ENCODE results near the gene RNF150. TPM values are rescaled to one million over a fixed set of nuclear protein-coding genes. Genes with fewer than 3 reads are reported as not detected.

RNF150 gene
- polyA plus RNA-seq, 2 of the 4 experiments (the other 2 are of a cell fraction), result 0.21 to 0.34 TPM

GRCh38 chr4:140837736-140838135, 295.5 kb downstream of the RNF150 start:
- H3K9me3 ChIP-seq, result no peaks in the 10 kb centered on the region
- FAIRE-seq, result no peak
- no peak for ATAC-seq
- DNase-seq (ENCODE audit: low read depth in 1 of 2, low spot score in 1 of 2), result no peak
- H3K4me3 ChIP-seq, result no peak overlapping the region
- no peak overlapping the region for H3K4me2 ChIP-seq
- H3K27ac ChIP-seq, result no peak overlapping the region
- ChIA-PET POLR2A (no interaction called here), CTCF (no interaction called here)
- no peaks in the 10 kb centered on the region for H3K4me1 ChIP-seq
- TF ChIP-seq MAFK (IDR thresholded peaks at IDR 0.05; ENCODE audit: partially characterized antibody) (no peak), ZSCAN20 (CRISPR knock-in tag; IDR thresholded peaks at IDR 0.05) (no peak), MYC (IDR thresholded peaks at IDR 0.05; ENCODE audit: borderline replicate concordance, low read length) (no peak), EHMT2 (IDR thresholded peaks at IDR 0.05; ENCODE audit: low read depth) (no peak), RNF2 (IDR thresholded peaks at IDR 0.05; ENCODE audit: borderline replicate concordance, low read depth) (no peak), RFX5 (IDR thresholded peaks at IDR 0.05) (no peak), BHLHE40 (IDR thresholded peaks at IDR 0.05; ENCODE audit: low read depth, low read length) (no peak), ZNF302 (CRISPR knock-in tag; IDR thresholded peaks at IDR 0.05) (no peak)

GRCh38 chr4:140834839-140835495, 298.3 kb downstream of the RNF150 start:
- DNase-seq (ENCODE audit: low read depth in 1 of 2, low spot score in 1 of 2) (no peak), ATAC-seq (no peak), FAIRE-seq (no peak)
- H3K4me3 ChIP-seq, result no peak overlapping the region
- CTCF ChIA-PET, result interaction anchor here (0.9 kb wide), 1 partner anchor 475 kb away, joined by 3 read pairs; no protein-coding TSS in a partner anchor
- POLR2A ChIA-PET, result no interaction called here
- H3K27ac ChIP-seq, result no peak overlapping the region
- H3K9me3 ChIP-seq, result no peaks in the 10 kb centered on the region
- no peak overlapping the region for H3K4me2 ChIP-seq
- H3K4me1 ChIP-seq, result no peaks in the 10 kb centered on the region
- WGBS (ENCODE audit: missing lambda C conversion rate), result 60% methylated on average over 7 of the region's 7 CpGs
- no peak for TF ChIP-seq CHD4 (IDR thresholded peaks at IDR 0.05; ENCODE audit: borderline replicate concordance)
- TF ChIP-seq FOSB (CRISPR knock-in tag; IDR thresholded peaks at IDR 0.05), result no peak
- no peak for TF ChIP-seq MAX (IDR thresholded peaks at IDR 0.05)

- 97% methylated on average over 3 of the region's 4 CpGs for WGBS (ENCODE audit: missing lambda C conversion rate)
- Histone ChIP-seq H3K9me3 (no peaks in the 10 kb centered on the region), H3K27ac (no peak overlapping the region), H3K4me1 (no peaks in the 10 kb centered on the region), H3K4me2 (no peak overlapping the region), H3K4me3 (no peak overlapping the region)
- TF ChIP-seq ATOH8 (CRISPR knock-in tag; IDR thresholded peaks at IDR 0.05; ENCODE audit: low read depth), result no peak
- TF ChIP-seq SREBF2 (IDR thresholded peaks at IDR 0.05), result no peak
- TF ChIP-seq MAX (IDR thresholded peaks at IDR 0.05), result no peak
- ChIA-PET CTCF (no interaction called here), POLR2A (no interaction called here)
- no peak for DNase-seq (ENCODE audit: low read depth in 1 of 2, low spot score in 1 of 2)
- no peak for FAIRE-seq
- ATAC-seq, result no peak
Measured at GRCh38 chr4:140833280-140833679, 300.0 kb downstream of the RNF150 start.

- ChIA-PET CTCF (no interaction called here), POLR2A (no interaction called here)
- H3K4me3 ChIP-seq, result no peak overlapping the region
- no peak for ATAC-seq
- H3K27ac ChIP-seq, result no peak overlapping the region
- H3K4me1 ChIP-seq, result no peaks in the 10 kb centered on the region
- DNase-seq (ENCODE audit: low read depth in 1 of 2, low spot score in 1 of 2), result no peak
- FAIRE-seq, result no peak
- no peak overlapping the region for H3K4me2 ChIP-seq
- no peaks in the 10 kb centered on the region for H3K9me3 ChIP-seq
- TF ChIP-seq EHMT2 (IDR thresholded peaks at IDR 0.05; ENCODE audit: low read depth), result no peak
- no peak for TF ChIP-seq BCL3 (IDR thresholded peaks at IDR 0.05)
- no peak for TF ChIP-seq ELK1 (IDR thresholded peaks at IDR 0.05; ENCODE audit: low read depth, low read length)
- no peak for TF ChIP-seq POLR2A (IDR thresholded peaks at IDR 0.05; ENCODE audit: low read length)
- TF ChIP-seq PBX3 (IDR thresholded peaks at IDR 0.05), result no peak
- TF ChIP-seq USF2 (IDR thresholded peaks at IDR 0.05), result no peak
- no peak for TF ChIP-seq HDAC2 (IDR thresholded peaks at IDR 0.05)
- TF ChIP-seq HOXB5 (CRISPR knock-in tag; IDR thresholded peaks at IDR 0.05), result no peak
- no peak for TF ChIP-seq FOSB (CRISPR knock-in tag; IDR thresholded peaks at IDR 0.05)
- no peak for TF ChIP-seq CTCF (IDR thresholded peaks at IDR 0.05)
- TF ChIP-seq TP53 (CRISPR knock-in tag; IDR thresholded peaks at IDR 0.05), result no peak
- no peak for TF ChIP-seq CHD4 (IDR thresholded peaks at IDR 0.05; ENCODE audit: borderline replicate concordance)
- TF ChIP-seq HOXB13 (CRISPR knock-in tag; IDR thresholded peaks at IDR 0.05; ENCODE audit: low read depth), result no peak
- TF ChIP-seq PHF8 (IDR thresholded peaks at IDR 0.05; ENCODE audit: borderline replicate concordance, low read depth), result no peak
Measured at GRCh38 chr4:140829825-140830224, 303.4 kb downstream of the RNF150 start.

Measured in A549 (cell line).